HG03432 (cell line): Measurements from ENCODE around the gene ZNF593OS.

Experiments
- ATAC-seq: cut with Tn5 transposase; IDR thresholded peaks from one replicate; pipeline ENCODE4 v1.9.1; 2021; ENCODE audit warnings: mild to moderate bottlenecking, moderate library complexity; ENCODE audit not compliant: unreplicated experiment

The ZNF593OS gene

DNA sequence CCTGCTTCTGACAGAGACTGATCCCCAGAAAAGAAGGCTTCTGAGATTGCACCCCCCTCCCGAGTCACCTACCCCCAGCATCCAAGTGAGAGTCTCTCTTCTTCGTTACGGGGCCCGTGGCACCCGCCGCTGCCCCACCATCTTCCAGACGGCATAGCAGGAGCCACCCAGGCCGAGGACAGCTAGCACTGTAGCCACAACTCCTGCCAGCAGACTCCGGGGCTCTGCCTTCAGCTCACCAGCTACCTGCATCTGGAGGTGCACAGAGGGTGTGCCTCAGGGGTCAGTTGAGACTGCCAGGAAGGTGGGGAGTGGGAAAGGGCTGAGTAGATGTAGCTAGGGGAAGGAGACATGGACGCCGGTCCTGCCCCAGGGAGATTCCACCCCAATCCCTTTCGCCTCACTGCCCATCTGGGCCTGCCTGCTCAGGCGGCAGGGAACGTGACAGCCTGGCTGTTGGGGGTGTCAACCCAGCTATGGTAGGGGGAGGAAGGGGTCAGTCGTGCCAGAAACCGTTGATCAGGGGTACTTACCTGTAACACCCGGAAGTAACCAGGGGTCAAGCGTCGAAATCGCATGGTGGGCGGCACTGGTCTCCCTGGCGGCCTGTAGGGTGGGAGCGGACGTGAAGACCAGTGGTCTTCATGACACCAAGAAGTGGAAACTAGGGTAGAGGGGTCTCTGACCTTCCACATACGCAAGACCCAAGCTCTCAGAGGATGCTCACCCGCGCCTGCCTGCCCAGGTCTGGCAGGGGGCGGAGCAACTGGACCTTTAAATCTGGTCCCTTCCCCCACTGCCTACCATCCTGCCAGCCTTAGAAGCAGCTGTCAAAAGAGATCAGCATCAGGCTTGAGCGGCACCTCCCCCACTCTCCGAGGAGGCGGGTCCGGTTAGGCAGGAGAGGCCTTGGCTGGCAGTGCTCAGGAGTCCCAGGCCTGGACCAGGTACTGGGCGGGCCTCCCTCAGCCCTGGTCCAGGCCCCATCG lies at the start of gene ZNF593OS:
ZNF593OS (minus strand) TSS at position 749 of the 989 bp plus-strand sequence; CDS start at position 578, 171 bp downstream.
- ATAC-seq = no peak

DNA sequence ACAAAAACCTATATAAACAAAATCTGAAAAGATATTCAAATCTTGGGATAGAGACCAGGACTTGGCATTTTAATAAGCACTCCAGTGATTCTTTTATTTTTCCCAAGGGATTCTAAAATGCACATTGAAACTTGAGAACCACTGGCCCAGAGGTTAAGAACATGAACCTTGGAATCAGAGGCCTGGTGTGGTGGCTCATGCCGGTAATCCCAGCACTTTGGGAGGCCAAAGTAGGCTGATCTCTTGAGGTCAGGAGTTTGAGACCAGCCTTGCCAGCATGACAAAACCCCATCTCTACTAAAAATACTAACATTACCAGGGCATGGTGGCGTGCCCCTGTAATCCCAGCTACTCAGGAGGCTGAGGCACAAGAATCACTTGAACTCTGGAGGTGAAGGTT lies 49.5 kb upstream of the ZNF593OS start:
- no peak for ATAC-seq

DNA sequence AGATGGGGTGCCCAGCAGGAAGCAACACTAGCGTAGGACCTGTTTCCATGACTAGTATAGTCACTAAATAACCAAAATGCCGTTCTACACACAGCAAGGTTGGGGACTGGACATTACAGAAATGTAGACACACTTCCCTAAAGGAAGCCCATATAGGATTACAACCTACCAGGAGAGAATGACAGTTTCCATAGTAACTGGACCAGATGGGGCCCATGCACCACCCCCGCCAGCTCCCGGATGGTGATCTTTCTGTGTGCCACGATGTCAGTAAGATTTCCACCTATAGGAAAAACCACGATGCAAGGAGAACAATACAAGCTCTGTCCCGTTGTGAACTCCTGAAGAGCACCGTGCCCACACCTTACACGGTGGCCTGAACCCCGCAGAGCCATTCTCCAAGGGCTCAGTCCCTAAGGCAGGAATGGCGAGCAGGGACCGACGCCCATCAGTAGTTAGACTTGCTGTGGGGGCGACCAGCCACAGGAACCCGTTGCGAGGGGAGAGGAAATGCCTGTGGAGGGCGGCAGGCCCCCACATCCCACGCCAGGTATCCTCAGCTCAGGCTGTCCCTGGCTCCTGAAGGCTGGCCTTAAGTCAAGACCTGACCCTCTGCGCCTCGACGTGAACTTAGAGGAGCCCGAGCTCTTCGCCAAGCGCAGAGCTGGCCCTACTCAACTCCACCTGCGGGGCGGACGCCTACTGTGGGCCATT lies 48.7 kb upstream of the ZNF593OS start:
- no peak for ATAC-seq

DNA sequence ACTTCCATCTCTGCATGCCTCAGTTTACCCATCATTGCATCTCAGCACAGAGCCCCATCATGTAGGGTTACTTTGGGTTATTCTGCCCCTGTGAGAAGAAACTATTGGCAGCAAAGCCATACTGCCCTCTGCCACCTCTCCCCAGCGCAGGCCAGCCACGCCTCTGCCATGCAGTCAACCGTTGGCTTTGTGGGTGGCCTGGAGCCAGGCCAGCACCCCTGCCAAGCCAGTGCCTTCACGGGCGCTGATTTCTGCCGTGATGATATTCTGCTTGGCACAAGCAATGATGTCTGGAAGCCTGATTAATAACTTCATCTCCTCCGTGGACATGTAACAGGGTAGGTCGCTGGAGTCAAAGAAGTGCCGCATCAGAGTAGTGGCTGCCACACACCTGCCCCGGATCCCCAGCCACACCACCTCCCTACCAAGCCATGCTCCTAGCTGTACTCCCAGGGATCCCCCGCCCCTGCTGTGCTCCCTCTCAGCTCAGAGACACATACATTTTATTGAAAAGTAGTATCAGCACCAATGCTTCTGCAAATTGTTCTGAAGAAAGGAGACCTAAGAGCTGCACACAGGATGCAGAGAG lies 47.4 kb upstream of the ZNF593OS start:
- no peak for ATAC-seq

DNA sequence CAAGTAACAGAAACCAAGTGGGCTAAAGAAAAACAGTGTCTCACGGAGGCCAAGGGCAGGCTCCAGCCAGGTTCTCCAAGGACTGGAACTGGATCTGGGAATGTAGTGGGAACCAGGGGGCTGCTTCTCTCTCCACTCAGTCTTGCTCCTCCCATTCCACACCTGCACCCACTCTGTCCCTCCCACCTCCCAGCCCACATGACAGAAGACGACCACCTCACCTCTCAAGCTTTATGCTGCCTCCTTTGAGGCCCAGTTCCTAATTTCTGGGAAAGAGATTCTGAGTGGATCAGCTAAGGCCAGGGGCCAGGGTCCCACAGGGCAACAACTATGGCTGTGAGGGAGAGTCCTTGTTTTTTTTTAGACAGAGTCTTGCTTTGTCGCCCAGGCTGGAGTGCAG lies 43.6 kb upstream of the ZNF593OS start:
- ATAC-seq = no peak

DNA sequence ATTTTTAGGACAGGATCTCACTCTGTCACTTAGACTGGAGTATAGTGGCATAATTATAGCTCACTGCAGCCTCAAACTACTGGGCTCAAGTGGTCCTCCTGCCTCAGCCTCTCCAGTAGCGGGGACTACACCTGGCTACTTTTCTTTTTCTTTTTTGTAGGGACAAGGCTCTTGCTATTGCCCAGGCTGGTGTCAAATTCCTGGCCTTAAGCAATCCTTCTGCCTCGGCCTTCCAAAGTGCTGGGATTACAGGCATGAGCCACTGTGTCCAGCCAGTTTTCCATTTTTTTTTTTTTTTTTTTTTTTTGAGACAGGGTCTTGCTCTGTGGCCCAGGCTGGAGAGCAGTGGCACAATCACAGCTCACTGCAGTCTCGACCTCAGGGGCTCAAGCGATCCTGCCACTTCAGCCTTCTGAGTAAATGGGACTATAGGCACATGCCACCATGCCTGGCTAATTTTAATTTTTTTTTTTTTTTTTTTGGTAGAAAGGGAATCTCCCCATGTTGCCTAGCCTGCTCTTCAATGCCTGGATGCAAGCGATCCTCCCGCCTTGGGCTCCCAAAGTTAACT lies 41.8 kb upstream of the ZNF593OS start:
- ATAC-seq = no peak

DNA sequence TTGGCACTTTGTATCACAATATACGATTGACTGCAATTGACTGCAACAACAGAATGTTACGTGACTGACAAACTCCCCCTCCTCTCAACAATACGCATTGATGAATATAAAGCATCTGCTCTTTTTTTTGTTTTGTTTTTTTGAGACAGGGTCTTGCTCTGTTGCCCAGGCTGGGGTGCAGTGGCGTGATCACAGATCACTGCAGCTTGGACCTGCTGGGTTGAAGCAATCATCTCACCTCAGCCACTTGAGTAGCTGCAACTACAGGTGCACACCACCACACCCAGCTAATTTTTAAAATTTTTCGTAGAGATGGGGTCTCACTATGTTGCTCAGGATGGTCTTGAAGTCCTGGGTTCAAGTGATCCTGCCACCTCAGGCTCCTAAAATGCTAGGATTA lies 41.1 kb upstream of the ZNF593OS start:
- ATAC-seq = no peak

DNA sequence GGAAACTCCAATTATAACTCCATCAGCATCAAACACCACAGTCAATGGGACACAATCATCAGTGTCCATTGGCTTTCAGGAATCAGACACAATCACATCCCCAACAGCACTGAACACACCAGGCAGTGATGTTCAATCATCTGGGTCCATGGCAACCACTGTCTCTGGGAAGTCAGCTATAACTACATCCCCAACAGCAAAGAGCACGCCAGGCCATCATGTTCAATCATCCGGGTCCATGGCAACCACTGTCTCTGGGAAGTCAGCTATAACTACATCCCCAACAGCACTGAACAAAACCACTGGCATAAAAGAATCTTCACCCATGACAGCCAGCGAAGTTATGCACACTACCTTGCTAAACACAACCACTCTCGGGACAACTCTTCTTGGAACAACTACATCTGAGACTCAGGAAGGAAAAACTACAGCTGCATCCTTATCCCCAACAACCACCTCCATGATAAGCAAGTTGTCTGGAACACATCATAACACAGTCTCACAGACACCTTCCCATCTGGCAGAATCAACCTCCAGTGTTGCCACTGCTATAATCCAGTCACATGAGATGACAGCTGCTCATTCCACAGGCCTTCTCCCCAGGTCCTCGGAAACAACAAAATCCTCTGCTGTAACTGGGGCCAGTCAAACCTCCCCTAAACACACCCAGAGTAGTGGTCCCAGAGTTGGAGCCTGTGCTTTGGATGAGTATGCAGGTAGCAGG lies 38.7 kb upstream of the ZNF593OS start:
- no peak for ATAC-seq

DNA sequence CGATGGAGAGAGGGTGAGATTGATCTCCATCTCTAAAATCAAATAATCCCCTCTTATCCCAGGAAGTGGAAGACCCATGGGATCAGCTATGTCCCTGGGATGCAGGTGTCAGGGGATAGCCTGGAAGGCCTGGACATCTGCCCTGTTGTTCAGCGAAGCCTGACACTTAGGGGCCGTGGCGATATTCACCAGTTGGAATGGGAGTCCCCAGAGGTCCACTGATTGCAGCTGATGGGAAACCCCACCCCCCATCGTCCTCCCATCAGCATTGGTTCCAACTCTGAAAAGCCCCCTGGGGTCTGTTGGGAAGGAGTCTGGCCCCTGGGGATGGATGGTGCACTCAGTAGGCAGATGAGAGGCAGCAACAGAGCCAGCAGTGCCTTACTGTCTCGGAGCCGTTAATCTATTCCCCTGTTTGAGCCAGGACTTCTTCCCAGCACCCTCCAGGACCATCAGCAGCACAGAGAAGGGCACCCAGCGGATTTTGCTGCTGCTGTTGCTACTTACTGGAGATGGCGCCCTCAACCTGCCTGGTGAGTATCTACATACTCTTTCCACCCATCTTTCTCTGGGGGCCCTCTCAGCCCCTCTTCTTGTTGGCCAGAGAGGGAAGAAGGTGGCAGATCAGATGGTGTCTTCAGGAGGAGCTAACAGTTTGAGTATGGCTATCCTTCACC lies 32.1 kb upstream of the ZNF593OS start:
- ATAC-seq = no peak

DNA sequence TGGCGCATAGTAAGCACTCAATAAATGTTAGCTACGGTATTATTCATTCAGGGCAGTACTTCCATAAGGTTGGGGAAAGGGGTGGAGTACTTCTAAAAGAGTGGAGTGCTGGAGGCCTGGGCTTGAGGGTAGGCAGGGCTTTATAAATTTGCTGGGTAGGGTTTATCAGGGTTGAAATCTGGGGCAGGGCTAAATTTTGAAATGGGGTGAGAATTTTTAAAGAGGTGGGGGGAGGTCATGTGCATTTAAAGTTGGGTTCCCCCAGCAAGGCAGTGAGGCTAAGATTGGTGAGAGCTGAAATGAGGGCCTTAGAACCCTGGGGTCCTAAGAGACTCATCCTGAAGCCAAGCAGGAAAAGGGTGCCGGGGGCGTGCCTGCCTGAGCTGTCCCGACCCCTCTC lies 28.8 kb upstream of the ZNF593OS start:
- no peak for ATAC-seq

DNA sequence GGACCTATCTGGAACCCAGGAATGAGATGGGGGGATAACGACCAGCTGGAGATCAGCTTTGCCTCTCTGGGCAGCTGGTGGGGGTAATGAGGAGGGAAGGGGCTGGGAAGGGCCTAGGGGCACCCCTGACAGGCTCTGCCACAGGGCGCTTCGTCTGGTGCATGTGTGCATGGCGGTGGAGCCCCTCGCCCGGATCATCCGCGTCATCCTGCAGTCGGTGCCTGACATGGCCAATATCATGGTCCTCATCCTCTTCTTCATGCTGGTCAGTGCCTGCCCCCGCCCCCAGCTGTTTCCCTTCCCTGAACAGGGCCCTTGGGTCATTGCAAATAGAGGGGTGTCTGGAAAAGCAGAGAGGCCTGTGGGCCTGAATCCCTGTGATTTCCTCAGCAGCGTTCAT lies 26.2 kb upstream of the ZNF593OS start:
- no peak for ATAC-seq

DNA sequence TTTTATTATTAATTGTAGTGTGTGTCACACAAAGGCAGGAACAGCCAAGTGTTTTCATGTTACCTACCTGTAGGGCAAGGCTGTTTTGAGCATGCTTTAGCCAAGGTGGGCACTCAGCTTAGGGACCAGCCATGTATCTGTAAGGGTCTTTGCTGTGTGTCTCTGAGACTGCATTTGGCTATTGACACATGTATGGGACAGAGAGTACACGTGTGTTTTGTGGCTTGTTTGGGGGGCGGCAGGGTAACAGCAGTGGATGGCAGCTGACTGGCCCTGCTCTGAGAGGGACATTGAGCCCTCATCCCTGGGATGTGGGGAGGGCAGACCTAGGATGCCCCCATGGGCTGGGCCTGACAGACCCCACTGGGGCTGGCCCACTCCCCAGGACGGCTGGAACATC lies 25.7 kb upstream of the ZNF593OS start:
- no peak for ATAC-seq

DNA sequence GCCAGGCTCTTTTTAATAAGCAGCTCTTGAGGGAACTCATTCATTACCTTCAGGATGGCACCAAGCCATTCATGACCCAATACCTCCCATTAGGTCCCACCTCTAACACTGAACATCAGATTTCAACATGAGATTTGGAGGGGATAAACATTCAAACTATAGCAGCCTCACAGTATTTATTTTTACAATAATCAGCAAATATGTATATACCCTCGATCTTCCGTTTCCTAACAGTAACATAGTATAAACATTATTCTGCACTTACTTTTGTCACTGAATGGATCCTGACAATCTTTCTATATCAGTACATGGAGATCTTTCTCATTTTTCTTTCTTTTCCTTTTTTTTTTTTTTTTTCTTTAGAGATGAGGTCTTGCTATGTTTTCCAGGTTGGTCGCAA lies 24.2 kb upstream of the ZNF593OS start:
- no peak for ATAC-seq

DNA sequence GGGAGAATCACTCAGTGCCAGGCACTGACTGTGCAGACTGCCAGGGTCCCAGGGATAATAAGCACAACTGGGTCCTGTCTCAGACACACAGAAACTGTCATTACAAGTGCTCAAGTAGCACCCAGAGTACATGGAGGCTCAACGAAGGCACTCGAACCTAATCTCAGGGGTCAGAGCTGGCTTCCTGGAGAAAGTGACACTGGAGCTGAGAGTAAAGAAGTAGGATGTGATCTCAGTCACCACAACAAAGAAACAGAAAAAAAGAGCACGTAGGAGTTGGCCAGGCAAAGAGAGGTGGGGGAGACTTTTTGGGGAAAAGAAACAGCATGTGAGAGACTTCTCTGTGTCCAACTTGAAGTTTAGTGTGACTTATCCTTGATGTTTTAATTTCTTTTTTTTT lies 20.1 kb upstream of the ZNF593OS start:
- no peak for ATAC-seq

DNA sequence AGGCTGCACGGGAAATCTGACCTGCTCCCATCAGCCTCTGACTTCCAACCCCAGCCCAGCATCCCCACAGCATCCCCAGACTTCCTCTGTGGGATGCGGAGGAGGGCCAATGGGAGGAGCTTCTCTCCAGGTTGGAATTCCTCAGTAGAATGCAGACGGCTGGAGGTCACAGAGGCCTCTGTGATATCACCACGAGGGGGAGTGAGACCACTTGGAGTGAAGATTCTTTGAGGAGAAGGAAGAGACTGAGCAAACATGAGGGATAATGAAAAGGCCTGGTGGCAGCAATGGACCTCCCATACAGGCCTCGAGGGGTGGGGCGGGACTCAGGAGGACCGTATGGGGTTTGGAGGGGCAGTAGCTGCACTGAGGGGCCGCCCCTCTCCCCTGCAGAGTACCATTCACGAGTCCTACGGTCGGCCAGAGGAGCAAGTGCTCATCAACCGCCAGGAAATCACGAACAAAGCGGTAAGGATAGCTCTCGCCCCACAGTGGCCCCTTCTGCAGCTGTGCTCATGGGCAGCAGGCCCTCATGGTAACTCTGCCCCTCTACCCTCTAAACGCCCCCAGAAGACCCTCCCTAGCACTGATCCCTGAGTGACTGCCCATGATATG lies 18.8 kb upstream of the ZNF593OS start, which contains the start of gene CATSPER4:
CATSPER4 (plus strand) TSS at position 230 of the 615 bp plus-strand sequence; CDS start at position 256, 26 bp downstream.
- no peak for ATAC-seq

DNA sequence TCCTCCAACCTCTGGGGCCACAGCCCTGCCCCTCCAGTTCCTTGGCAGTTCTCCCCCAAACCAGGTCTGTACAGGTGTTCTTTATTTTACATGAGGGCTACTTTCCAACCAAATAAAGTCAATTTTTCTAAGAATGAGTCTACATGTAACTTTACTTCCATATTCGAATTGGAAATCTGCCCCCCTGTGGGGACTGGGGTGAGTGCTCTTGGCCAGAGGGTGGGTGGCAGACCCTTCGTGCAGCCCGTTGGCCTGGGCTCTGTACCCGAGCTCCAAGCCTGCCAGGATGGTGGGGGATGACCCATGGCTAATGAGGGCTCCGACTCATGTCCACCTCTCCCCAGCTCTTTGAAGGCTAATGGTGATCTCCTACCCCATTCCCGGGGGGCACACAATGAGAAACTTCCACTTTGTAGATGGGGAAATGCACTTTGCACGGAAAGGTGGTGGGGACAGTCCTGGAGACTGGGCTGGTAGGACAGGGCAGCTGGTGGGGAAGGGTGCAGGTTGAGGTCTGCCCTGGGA lies 18.2 kb upstream of the ZNF593OS start:
- ATAC-seq = no peak

DNA sequence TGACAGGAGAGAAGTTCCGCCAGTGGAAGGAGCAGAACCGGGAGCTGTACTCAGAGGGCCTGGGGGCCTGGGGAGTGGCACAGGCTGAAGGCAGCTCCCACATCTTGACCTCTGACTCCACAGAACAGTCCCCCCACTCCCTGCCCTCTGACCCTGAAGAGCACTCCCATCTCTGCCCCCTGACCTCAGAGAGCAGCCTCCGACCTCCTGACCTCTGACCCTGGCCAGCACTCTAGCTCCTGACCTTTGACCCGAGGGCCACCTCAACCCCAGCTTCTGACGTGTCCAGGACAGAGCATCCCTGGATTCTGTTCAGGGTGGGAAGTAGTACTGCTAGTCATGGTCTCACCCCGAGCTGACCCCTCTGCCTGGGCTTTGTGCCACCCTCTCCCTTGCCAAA lies 17.7 kb upstream of the ZNF593OS start:
- ATAC-seq = no peak

DNA sequence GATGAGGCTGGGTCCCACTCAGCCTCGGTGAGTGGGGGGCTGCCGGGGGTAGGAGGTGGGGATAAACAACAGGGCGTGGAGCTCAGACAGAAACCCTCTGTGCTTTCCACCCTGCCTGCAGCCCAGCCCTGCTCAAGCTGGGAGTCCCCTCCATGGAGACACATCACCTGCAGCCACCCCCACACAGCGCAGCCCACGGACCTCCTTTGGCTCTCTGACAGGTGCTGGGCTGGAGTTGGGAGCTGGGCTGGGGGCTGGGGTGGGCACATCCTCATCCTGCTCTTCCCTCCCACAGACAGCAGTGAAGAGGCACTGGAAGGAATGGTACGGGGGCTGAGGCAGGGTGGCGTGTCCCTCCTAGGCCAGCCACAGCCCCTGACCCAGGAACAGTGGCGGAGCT lies 16.8 kb upstream of the ZNF593OS start:
- ATAC-seq = no peak

DNA sequence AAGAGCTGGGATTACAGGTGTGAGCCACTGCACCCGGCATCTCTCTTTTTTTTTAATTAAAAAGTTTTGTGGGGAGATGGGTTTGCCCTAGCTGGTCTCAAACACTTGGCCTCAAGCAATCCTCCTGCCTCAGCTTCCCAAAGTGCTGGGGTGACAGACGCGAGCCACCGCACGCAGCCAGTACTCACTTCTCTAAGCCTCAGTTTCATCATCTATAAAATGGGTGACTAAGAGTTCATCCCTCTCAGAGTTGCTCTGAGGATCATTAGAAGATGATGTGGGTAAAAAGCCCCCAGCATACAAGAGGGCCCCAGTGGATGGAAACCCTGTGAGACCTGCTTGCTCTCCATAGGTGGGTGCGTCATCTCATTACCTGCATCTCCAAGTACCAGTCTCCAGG lies 16.2 kb upstream of the ZNF593OS start:
- no peak for ATAC-seq
